NCI-H1417 treated with DMSO at 0.1 percent for 48 hours (cell line): Measurements from ENCODE around the gene KAT7.
A peak's percentile ranks its signal among the peaks of the same experiment; 100 is the strongest.
"Not testable (repeated sequence)": the region's sequence is repeated elsewhere in the genome, so short reads cannot be mapped to it uniquely, and the experiment has no call there.

Experiments
- DNase-seq: peaks from one replicate; lab custom pipeline; 2025; lab: John Stamatoyannopoulos, UW

Gene KAT7

GRCh38 chr17:49788478-49789242 is at the start of gene KAT7:
Gene KAT7 (plus strand): TSS chr17:49788681. CDS start chr17:49788835, 154 bp downstream.
- DNase-seq, result peak; percentile 97

- DNase-seq, result no peak
Observed at GRCh38 chr17:49739641-49740271, 48.7 kb upstream of the KAT7 start.

- no peak for DNase-seq
Observed at GRCh38 chr17:49741009-49741691, 47.3 kb upstream of the KAT7 start.

- DNase-seq, result no peak
Observed at GRCh38 chr17:49741692-49742076, 46.8 kb upstream of the KAT7 start.

GRCh38 chr17:49742166-49742638 is 46.3 kb upstream of the KAT7 start:
- no peak for DNase-seq

GRCh38 chr17:49745175-49746139 is 43.0 kb upstream of the KAT7 start:
- no peak for DNase-seq

- no peak for DNase-seq
Observed at GRCh38 chr17:49746791-49747490, 41.5 kb upstream of the KAT7 start.

- DNase-seq, result no peak
Observed at GRCh38 chr17:49747632-49748031, 40.8 kb upstream of the KAT7 start.

GRCh38 chr17:49748223-49748622 is 40.3 kb upstream of the KAT7 start:
- no peak for DNase-seq

GRCh38 chr17:49748791-49749190 is 39.7 kb upstream of the KAT7 start:
- DNase-seq, result no peak

- DNase-seq, result no peak
Observed at GRCh38 chr17:49749730-49750129, 38.8 kb upstream of the KAT7 start.

- DNase-seq, result no peak
Observed at GRCh38 chr17:49752508-49752907, 36.0 kb upstream of the KAT7 start.

- DNase-seq, result no peak
Observed at GRCh38 chr17:49753959-49754391, 34.5 kb upstream of the KAT7 start.

- DNase-seq, result no peak
Observed at GRCh38 chr17:49755663-49756283, 32.7 kb upstream of the KAT7 start.

- DNase-seq, result no peak
Observed at GRCh38 chr17:49756323-49757150, 31.9 kb upstream of the KAT7 start.

GRCh38 chr17:49757151-49757777 is 31.2 kb upstream of the KAT7 start:
- DNase-seq, result no peak

- DNase-seq, result not testable (repeated sequence)
Observed at GRCh38 chr17:49758464-49759010, 29.9 kb upstream of the KAT7 start.

- no peak for DNase-seq
Observed at GRCh38 chr17:49759203-49759602, 29.3 kb upstream of the KAT7 start.

GRCh38 chr17:49760296-49760695 is 28.2 kb upstream of the KAT7 start:
- no peak for DNase-seq
